UCSD-AML1 (cell line): Measurements from ENCODE around the gene CPSF4L.
"Not testable (repeated sequence)": the region's sequence is repeated elsewhere in the genome, so short reads cannot be mapped to it uniquely, and the experiment has no call there.

Source experiments
- DNase-seq: peaks from one replicate; lab custom pipeline; 2025; ENCODE audit not compliant: unreplicated experiment; lab: John Stamatoyannopoulos, UW

CPSF4L gene, protein sequence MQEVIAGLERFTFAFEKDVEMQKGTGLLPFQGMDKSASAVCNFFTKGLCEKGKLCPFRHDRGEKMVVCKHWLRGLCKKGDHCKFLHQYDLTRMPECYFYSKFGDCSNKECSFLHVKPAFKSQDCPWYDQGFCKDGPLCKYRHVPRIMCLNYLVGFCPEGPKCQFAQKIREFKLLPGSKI

DNA sequence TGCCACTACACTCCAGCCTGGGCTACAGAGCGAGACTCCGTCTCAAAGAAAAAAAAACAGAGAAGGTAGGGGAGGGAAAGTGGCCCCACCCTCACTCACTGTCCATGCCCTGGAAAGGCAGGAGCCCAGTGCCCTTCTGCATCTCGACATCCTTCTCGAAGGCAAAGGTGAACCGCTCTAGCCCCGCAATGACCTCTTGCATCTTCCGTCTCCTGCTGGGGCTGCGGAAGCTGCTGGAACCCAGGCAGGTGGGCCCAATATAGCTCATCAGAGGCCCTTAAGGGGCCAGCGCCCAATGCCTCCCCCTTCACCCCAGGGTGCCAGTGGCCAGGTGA lies at the start of gene CPSF4L:
TSS of gene CPSF4L (minus strand) at position 264 of the 335 bp plus-strand sequence. CDS start at position 202, 62 bp downstream.
- DNase-seq = no peak

DNA sequence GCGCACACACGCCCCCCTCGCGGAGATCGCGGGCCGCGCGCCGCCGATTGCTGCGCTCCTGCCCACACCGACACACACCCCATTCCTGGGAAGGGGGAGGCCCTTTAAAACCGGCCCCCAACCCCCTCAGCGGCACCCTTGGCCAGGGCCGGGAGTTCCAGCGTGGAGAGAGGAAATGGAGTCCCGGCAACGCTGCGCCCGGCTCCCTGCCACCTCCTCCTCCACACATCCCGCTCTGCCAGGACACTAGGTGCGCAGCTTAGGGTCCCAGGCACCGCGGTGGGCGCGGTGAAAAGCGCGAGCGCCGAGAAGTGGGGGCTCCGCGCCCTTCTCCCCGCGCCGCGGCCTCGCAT lies 49.7 kb upstream of the CPSF4L start:
- no peak for DNase-seq

DNA sequence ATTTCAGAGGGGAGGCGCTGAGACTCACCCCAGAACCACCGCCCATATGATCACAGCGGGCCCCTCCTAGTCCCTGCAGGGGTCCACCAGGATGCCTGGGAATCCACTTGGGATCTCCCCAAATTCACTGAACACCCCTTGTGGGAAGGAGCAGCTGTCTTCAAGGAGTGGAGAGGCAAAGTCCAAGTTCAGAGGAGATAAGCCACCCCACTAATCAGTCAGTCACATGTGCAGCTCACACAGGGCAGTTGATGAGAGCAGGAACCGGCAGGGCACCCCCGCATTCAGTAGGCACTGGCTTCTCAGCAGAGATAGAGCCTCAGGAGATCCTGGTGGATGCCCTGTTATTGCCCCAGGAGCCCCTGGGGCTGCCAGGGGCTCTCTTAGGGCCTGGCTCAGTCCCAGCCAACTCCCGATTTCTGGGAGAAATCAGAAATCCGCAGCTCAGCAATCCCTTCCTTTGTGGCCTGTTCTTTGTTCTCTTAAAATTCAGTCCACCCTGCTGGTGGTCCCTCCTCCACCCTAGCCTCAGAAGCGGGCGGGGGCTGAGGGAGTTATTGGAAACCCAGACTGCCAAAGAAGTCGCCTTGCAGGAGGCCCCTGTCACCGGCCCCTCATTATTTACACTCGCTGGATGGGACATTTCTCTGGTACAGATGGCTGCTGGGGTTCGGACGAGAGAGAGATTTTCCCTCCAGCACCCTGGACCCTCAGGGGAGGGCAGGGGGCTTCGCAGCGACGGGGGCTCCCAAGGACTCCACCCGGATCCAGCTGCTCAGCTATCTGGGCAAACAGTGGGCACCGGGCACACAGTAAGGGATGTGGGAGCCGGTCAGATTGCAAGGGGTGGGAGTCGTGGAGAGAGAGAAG lies 48.3 kb upstream of the CPSF4L start:
- DNase-seq = peak; percentile 26

DNA sequence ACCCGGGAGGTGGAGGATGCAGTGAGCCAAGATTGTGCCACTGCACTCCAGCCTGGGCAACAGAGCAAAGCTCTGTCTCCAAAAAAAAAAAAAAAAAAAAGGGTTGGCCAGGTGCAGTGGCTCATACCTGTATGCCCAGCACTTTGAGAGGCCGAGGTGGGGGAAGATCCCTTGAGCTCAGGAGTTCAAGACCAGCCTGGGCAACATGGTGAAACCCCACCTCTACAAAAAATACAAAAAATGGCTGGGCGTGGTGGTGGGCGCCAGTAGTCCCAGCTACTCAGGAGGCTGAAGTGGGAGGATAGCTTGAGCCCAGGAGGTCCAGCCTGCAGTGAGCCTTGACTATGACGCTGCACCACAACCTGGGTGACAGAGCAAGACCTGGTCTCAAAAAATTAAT lies 47.3 kb upstream of the CPSF4L start:
- not testable (repeated sequence) for DNase-seq

DNA sequence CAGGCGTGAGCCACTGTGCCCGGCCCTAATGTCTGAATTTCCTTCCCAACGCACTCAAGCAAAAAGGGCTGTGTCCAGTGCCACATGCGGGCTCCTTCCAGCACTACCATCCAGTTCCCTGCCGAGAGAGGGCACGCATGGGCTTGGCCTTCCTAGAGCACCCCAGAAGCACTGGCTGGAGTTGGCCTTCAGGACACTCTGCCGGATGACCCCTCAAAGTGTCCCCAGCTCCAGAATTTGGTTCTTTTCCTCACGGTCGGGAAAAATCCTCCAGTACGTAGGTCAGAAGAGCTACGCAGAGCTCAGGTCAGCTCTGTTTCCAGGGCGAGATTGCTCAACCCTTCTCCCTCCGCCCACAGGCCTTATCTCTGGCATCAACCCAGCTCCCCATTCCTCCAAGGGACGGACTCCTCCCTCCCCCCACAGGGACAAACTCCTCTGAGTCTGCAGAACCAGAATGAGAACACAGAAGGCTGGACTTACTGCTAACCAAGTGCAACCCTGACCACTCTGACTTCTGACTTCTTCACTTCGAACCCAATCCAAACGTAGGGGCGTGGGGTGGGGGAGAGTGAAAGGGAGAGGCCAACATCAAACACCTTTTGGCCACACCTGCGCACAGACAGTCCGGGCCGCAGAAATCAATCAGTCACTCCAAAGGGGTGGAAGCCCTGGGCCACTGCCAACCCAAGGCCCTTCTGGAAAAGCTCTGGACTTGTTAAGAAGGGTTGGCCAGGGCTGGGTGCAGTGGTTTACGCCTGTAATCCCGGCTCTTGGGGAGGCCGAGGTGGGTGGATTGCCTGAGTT lies 46.5 kb upstream of the CPSF4L start:
- no peak for DNase-seq

DNA sequence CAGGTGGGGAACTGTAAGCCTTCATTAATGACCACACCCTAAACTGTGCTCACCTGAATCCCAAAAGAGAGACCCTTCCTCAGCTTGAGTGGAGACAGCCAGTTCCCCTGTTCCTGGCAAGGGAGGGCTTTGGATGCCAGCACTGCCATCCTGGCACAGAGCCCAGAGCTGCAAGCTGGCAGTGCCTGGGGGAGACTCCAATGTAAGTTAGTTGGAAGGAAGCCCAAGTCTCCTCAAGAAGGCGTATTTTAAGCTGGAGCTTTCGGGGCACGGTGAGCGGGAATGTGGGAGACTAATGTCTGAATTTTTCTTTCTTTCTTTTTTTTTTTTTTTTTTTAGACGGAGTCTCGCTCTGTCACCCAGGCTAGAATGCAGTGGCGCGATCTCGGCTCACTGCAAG lies 45.5 kb upstream of the CPSF4L start:
- no peak for DNase-seq

DNA sequence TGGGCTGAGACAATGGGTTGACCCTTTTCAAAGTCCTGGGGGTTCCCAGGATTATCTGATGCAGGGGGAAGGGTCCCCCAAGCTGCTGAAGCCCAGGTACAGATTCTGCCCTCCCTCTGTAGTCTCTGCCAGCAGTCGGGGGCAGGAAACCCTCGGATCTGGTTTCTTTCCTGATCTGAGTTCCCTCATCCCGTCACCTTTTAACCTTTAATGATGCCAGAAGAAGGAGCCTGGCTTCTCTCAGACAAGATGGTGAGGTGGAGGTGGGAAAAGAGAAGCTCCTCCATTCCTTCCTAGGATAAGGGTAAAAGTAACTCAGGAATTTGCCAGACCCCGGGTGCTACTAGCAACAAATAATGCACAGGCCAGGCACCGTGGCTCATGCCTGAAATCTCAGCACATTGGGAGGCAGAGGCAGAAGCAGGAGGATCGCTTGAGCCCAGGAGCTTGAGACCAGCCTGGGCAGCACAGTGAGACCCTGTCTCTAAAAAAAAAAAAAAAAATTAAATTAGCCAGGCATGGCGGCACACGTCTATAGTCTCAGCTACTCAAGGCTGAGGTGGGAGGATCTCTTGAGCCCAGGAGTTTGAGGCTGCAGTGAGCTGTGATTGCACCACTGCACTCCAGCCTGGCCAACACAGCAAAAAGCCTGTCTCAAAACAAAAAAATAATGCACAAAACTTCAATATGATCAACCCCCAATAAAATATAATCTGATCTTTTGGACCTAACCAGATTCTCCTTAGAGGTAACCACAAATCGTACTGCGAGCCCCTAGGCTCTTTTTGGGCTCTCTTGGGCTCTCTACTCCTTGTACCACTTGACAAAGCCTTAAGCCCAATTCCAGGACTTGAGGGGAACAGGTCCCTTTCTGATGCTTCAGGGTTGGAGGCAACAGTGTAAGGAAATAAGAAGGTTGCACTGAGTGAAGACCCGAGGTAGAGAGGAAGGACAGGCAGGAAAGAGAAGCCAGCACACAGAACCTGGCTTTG lies 44.5 kb upstream of the CPSF4L start:
- no peak for DNase-seq

DNA sequence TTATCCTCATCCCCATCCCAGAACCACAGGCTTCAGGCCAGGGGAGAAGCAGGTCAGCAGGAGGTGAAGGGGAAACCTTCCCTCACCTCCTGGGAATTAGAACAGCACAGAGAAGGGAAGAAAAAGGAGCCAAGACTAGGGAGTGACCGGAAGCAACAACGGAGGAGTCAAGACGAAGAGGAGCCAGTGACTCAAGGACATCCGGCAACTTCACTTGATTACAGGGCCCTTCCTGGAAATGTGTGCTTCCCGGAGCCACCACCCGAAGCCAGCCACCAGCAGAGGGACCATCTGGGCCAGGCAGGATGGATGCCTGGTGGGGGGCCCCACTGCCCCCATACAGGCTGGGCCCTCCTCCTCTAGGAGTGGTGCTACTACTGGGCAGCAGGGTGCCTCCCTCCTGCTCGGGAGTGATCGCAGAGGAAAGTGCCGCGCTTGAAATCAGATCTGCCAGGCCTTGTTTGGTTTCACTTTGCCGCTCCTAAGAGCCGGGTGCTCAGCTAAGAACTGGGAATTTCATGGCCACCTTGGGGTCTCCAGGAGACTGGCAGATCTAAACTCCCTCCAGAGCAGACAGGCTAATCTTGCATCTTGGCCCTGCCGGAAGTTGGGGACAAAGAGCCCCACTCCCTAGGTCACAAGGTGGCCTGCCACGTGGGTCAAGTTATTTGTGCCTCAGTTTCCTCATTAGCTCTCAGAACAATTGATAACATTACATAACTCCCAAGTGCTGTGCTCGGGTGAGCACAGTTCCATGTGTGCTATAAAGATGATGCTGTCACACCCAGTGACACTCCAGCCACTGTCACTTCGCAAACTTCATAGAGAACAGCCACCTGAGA lies 43.5 kb upstream of the CPSF4L start:
- DNase-seq = peak; percentile 68

DNA sequence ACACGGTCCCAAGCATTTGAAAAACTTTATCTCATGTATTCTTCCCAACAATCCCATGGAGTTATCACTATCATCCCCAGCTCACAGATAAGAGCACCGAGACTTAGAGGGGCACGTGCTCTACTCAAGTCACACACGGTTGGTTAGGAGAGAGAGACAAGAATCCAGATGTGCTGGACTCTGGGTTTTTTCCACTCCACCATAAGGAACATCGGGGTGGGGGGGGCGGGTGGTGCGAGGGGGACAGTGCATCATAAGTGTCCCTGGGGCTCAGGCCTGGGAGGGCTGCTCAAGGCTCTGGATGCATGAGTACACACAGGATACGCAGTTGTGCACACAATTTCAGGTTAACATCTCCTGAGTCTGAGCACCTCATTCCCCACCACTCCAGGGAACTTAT lies 42.8 kb upstream of the CPSF4L start:
- DNase-seq = no peak

DNA sequence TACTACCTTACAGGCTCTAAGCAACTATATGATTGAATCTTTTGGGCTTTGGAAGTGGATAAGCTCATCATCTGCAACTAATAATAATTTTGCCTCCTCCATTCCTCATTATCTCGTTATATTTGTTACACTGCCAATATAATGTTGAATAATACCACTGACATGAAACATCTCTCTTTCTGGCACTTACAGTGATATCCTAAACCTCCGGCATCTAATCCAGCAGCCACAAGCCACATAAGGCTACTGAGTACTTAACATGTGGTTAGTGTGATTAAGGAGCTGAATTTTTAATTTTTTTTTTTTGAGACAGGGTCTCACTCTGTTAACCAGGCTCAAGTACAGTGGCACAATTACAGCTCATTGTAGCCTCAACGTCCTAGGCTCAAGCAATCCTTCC lies 40.5 kb upstream of the CPSF4L start:
- DNase-seq = no peak

DNA sequence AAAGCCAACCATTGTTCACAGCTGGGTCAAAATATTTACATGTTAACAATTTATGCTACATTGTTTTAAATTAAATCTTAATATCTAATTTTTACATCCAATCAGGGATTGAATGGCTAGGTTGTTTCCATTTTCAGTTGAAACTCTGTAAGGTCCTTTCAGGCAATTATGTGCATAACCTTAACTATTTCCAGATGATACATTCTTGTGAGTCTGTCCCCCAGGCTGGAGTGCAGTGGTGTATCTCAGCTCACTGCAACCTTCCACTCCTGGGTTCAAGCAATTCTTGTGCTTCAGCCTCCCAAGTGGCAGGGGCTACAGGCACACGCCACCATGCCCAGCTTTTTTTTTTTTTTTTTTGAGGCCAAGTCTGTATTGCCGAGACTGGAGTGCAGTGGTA lies 39.7 kb upstream of the CPSF4L start:
- DNase-seq = no peak

DNA sequence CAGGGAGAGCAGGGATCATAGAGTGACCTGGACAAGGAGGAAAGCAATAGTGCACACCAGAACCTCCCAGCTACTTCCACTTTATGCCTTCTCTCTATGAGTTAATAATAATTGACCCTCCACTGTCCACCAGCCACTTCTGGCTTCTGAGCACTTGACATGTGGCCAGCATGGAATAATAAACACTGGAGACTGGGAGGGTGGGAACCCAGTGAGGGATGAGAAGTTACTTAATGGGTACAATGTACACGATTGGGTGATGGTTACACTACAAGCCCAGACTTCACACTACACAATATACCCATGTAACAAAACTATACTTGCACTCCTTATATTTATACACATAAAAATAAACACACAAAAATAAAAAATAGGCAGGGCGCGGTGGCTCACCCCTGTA lies 38.7 kb upstream of the CPSF4L start:
- DNase-seq = no peak

DNA sequence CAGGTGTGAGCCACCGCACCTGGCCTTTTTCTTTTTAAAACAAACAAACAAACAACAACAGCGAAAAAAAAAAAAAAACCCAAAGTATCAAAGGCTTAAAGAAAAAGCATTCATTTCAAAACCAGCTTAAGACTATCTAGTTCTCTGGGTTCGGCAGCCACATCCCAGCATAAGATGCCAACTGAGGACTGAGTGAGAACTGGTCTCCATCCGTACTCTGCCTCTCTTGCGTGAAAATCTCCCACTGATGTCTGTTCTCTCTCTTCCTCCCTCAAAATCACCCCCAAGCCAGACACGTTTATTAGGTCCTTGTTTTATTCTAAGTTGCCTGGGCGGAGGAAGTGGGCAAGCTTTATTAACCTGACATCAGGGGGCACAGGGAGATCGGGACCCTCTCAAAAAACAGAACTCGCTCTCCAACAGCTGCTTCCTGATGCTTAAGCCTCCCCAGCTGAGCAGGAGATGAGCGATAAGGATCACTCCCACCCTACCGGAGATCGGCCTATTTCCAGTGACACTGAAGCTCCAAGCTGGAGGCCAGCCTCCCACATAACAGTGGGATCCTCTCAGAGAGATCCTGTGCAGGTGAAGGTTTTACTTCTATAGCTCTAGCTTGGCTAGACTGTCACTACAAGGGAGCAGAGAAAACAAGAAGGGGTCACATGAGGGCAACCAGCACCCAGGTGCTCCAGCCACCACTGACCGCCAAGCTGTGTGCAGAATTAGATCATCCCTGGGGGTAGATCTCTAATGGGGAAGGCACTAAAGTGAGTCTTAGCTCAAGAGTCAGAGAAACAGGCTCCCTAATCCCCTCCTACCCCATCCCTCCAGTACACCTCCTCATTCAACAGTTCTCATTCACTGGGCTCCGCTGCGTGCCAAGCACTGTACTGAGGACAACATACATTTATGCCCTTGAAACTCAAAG lies 36.5 kb upstream of the CPSF4L start:
- DNase-seq = peak; percentile 33

DNA sequence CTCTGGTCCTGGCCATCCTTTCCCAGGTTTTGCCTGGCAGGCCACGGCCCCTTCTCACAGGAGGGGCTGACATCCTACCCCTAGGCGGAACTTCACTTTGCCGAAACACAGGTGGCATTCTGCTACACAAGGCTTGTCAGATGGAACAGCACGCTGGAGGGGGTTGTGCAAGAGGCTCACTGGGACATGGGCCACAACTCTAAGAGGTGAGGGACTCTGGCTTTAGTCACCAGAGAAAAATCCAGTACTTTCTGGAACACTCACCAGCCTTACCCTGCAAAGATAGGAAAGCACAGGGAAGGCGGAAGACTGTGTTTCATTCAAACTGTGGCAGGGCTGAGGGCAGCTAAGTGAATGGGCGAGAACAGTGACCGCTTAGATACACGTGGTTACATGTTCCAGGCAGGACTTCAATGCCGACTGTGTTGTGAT lies 31.8 kb upstream of the CPSF4L start:
- no peak for DNase-seq

DNA sequence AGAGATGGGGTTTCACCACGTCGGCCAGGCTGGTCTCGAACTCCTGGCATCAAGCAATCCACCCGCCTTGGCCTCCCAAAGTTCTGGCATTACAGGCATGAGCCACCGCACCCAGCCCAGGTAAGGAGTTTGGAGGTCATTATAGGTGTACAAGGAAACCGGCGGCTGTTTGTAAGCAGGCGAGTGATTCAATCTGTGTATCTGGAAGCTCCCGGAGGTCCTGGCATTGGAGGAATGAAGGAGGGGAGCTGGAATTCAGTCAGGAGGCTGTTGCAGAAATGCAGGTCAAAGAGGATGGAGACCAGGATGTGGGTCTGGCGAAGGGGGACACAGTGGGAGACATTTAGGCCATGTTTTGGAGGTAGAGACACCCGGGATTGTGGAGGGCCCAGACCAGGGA lies 31.4 kb upstream of the CPSF4L start:
- DNase-seq = no peak

DNA sequence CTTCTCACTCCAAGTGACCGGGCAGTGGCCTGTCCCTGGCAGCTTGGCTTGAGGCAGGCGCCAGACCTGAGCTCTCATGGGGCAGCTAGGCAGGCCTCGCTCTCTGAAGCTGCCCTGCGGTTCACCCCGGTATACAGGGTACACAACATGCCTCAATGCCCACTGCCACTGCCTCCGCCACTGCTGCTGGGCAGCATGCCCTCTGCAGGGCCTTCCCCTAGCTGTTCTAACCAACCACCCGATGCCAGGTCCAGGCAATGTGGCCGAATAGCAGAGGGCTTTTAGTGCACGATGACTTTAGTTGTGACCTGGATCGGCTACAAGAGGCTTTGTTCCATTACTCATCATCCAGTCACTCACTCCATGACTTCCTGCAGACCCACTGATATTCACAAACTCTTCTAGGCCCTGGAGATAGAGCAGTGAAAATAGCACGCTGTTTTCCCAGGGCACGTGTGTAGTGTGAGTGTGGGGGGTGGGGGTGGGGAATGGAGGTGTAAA lies 30.4 kb upstream of the CPSF4L start:
- peak; percentile 42 for DNase-seq

DNA sequence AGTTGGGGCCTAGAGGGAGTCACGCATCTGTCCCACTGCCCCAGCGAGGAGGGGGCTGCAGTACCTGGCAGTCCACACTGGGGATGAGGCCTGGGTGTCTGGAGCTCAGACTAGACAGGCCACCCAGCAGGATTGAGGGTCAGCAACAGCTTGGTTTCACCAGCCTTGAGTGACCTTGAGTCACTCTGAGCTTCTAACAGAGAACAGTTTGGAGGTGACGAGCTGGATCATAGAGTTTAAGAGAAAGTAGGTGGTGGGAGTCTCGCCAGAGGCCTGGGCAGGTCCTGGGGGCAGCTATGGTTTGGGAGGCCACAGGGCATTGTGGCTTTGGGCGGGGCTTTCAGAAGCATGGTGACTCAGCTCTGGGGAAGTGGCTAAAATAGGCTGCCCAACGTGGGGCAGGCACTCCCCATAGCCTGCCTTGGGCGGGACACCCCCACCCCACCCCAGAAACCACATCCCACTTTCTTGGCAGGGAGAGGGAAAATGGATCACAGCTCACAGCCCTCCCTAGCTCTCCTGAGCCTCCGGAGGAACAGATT lies 29.7 kb upstream of the CPSF4L start:
- peak; percentile 84 for DNase-seq
